ENCODE results near the gene PHF14.
"Not testable (repeated sequence)": the region's sequence is repeated elsewhere in the genome, so short reads cannot be mapped to it uniquely, and the experiment has no call there.

PHF14 gene

GRCh38 chr7:10973061-10973941 is at the start of gene PHF14:
PHF14 (plus strand) TSS chr7:10973872; CDS start chr7:10974324, 452 bp downstream.
- DNase-seq (ENCODE audit: low spot score) = peak; percentile 96

- DNase-seq (ENCODE audit: low spot score) = no peak
Measured at GRCh38 chr7:10924370-10924769, 49.3 kb upstream of the PHF14 start.

- DNase-seq (ENCODE audit: low spot score) = not testable (repeated sequence)
Measured at GRCh38 chr7:10928203-10928602, 45.5 kb upstream of the PHF14 start.

GRCh38 chr7:10930551-10930950 is 43.1 kb upstream of the PHF14 start:
- no peak for DNase-seq (ENCODE audit: low spot score)

- DNase-seq (ENCODE audit: low spot score) = no peak
Measured at GRCh38 chr7:10931161-10931560, 42.5 kb upstream of the PHF14 start.

GRCh38 chr7:10934292-10934691 is 39.4 kb upstream of the PHF14 start:
- no peak for DNase-seq (ENCODE audit: low spot score)

GRCh38 chr7:10939237-10939910 is 34.3 kb upstream of the PHF14 start:
- no peak for DNase-seq (ENCODE audit: low spot score)

- DNase-seq (ENCODE audit: low spot score) = peak; percentile 88
Measured at GRCh38 chr7:10939911-10940703, 33.6 kb upstream of the PHF14 start.

GRCh38 chr7:10940704-10941355 is 32.8 kb upstream of the PHF14 start:
- peak; percentile 31 for DNase-seq (ENCODE audit: low spot score)

- no peak for DNase-seq (ENCODE audit: low spot score)
Measured at GRCh38 chr7:10950494-10950893, 23.2 kb upstream of the PHF14 start.

- DNase-seq (ENCODE audit: low spot score) = not testable (repeated sequence)
Measured at GRCh38 chr7:10950974-10951578, 22.6 kb upstream of the PHF14 start.

- DNase-seq (ENCODE audit: low spot score) = no peak
Measured at GRCh38 chr7:10952588-10952987, 21.1 kb upstream of the PHF14 start.

GRCh38 chr7:10953078-10953750 is 20.5 kb upstream of the PHF14 start:
- not testable (repeated sequence) for DNase-seq (ENCODE audit: low spot score)

GRCh38 chr7:10956528-10956927 is 17.1 kb upstream of the PHF14 start:
- no peak for DNase-seq (ENCODE audit: low spot score)

- DNase-seq (ENCODE audit: low spot score) = not testable (repeated sequence)
Measured at GRCh38 chr7:10960242-10960641, 13.4 kb upstream of the PHF14 start.

- not testable (repeated sequence) for DNase-seq (ENCODE audit: low spot score)
Measured at GRCh38 chr7:10965016-10965415, 8.7 kb upstream of the PHF14 start.

GRCh38 chr7:10972174-10972573 is 1.5 kb upstream of the PHF14 start:
- DNase-seq (ENCODE audit: low spot score) = no peak

- no peak for DNase-seq (ENCODE audit: low spot score)
Measured at GRCh38 chr7:10973942-10974911, 555 bp downstream of the PHF14 start.

- DNase-seq (ENCODE audit: low spot score) = no peak
Measured at GRCh38 chr7:10977113-10977512, 3.4 kb downstream of the PHF14 start.

GRCh38 chr7:10981317-10981716 is 7.6 kb downstream of the PHF14 start:
- no peak for DNase-seq (ENCODE audit: low spot score)
